Ovary (tissue), 3 donors: ENCODE measurements around the gene PROM2.

Source experiments
- POLR2A ChIP-seq: fragments of 450-650 bp; IDR thresholded peaks from one replicate; pipeline ENCODE4 v1.6.1; 2017; ENCODE audit warnings: antibody characterized with exemption, mild to moderate bottlenecking, moderate library complexity
- TF ChIP-seq, protein P1 (sequence below), 3 donors: fragments of 450-650 bp in 2 of 3; fragments of 200-600 bp in 1 of 3; IDR thresholded peaks; one replicate each; pipeline versions ENCODE4 v1.5.1 to v1.8.0; 2016 to 2022; ENCODE audit warnings: antibody characterized with exemption in 3 of 3, mild to moderate bottlenecking in 1 of 3
- donor health status: DM: no; HTN: no; CAD: no.

DNA sequence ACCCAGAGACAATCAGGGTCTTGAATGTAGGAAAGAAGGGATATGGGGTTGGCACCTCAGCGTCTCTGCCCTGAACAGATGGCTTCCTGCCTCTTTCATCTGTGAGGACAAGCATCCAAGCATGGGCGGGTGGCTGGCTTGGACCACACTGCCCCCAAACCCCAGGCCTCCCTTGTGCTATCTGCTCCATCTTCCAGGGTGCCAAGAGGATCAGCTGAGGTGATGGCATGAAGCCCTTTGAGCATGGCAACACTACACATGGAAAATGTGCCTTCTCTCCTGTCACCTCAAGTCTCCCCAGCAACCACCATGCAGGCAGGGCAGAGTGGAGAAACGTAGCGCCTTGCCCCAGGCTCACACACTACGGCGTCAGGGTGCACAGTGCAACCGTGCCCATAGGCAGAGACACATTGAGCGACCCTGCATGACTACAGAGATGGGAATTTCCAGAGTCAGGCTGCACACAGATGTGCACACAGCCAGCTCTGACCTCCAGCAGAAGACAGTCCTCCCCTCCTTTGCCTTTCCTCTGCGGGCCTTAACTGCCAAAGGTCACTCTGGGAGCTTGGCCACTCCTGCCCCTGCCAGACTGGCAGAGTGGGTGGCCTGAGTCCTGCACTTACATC is 24.4 kb downstream of the PROM2 start:
- TF ChIP-seq, protein P1, sequence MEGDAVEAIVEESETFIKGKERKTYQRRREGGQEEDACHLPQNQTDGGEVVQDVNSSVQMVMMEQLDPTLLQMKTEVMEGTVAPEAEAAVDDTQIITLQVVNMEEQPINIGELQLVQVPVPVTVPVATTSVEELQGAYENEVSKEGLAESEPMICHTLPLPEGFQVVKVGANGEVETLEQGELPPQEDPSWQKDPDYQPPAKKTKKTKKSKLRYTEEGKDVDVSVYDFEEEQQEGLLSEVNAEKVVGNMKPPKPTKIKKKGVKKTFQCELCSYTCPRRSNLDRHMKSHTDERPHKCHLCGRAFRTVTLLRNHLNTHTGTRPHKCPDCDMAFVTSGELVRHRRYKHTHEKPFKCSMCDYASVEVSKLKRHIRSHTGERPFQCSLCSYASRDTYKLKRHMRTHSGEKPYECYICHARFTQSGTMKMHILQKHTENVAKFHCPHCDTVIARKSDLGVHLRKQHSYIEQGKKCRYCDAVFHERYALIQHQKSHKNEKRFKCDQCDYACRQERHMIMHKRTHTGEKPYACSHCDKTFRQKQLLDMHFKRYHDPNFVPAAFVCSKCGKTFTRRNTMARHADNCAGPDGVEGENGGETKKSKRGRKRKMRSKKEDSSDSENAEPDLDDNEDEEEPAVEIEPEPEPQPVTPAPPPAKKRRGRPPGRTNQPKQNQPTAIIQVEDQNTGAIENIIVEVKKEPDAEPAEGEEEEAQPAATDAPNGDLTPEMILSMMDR (IDR thresholded peaks at IDR 0.05): no peak
- no peak for TF ChIP-seq POLR2A
